Astrocyte (in vitro differentiated cells and primary cell): ENCODE measurements around the gene PUM2. TPM values are rescaled to one million over a fixed set of nuclear protein-coding genes. Genes with fewer than 3 reads are reported as not detected.

Experiments used
- DNase-seq: peaks from one replicate; pipeline ENCODE4 v3.0.0-alpha.2; 2010; ENCODE audit warnings: low read depth
- FAIRE-seq: peaks from 2 replicates; lab custom pipeline; 2011; peaks lifted over from hg19 to GRCh38; lab: Jason Lieb, UNC
- H2AFZ ChIP-seq: 2 replicates; pipeline ENCODE4 v1.6.0; 2012; ENCODE audit warnings: low read depth, low read length, inconsistent platforms
- H3K27ac ChIP-seq: 2 replicates; pipeline ENCODE4 v1.5.1; 2011; ENCODE audit warnings: low read depth, low read length, inconsistent platforms
- H3K27me3 ChIP-seq: 2 replicates; pipeline ENCODE4 v1.6.0; 2011; ENCODE audit warnings: low read length, inconsistent platforms; ENCODE audit not compliant: insufficient read depth
- H3K36me3 ChIP-seq: 2 replicates; pipeline ENCODE4 v1.5.1; 2011; ENCODE audit warnings: low read length, inconsistent platforms; ENCODE audit not compliant: insufficient read depth
- H3K4me1 ChIP-seq: 2 replicates; pipeline ENCODE4 v1.5.1; 2011; ENCODE audit warnings: low read length, inconsistent platforms; ENCODE audit not compliant: insufficient read depth
- H3K4me2 ChIP-seq: 2 replicates; pipeline ENCODE4 v1.6.0; 2012; ENCODE audit warnings: low read length, inconsistent platforms
- H3K4me3 ChIP-seq: 2 replicates; pipeline ENCODE4 v1.5.1; 2011; ENCODE audit warnings: low read depth, mild to moderate bottlenecking, low read length, inconsistent platforms; ENCODE audit not compliant: insufficient read depth
- H3K79me2 ChIP-seq: 2 replicates; pipeline ENCODE4 v1.6.0; 2012; ENCODE audit warnings: mild to moderate bottlenecking, low read length, inconsistent platforms; ENCODE audit not compliant: insufficient read depth
- H3K9ac ChIP-seq: 2 replicates; pipeline ENCODE4 v1.6.0; 2012; ENCODE audit warnings: mild to moderate bottlenecking, low read length, inconsistent platforms
- H3K9me3 ChIP-seq: 2 replicates; pipeline ENCODE4 v1.5.1; 2012; ENCODE audit warnings: low read depth, mild to moderate bottlenecking, low read length, inconsistent platforms; ENCODE audit not compliant: insufficient read depth
- H4K20me1 ChIP-seq: 2 replicates; pipeline ENCODE4 v1.6.0; 2012; ENCODE audit warnings: low read length, inconsistent platforms; ENCODE audit not compliant: insufficient read depth
- H3K27ac Mint-ChIP-seq: one replicate; pipeline ENCODE4 v1.8.0; 2021; ENCODE audit warnings: mild to moderate bottlenecking, mixed read lengths; ENCODE audit not compliant: unreplicated experiment
- H3K27me3 Mint-ChIP-seq: one replicate; pipeline ENCODE4 v1.8.0; 2021; ENCODE audit warnings: low read depth, mixed read lengths; ENCODE audit not compliant: unreplicated experiment
- H3K36me3 Mint-ChIP-seq: one replicate; pipeline ENCODE4 v1.8.0; 2021; ENCODE audit warnings: low read depth, mixed read lengths; ENCODE audit not compliant: unreplicated experiment
- H3K4me1 Mint-ChIP-seq: one replicate; pipeline ENCODE4 v1.8.0; 2021; ENCODE audit warnings: low read depth, mixed read lengths; ENCODE audit not compliant: unreplicated experiment
- H3K4me3 Mint-ChIP-seq: one replicate; pipeline ENCODE4 v1.8.0; 2021; ENCODE audit warnings: mild to moderate bottlenecking, moderate library complexity, mixed read lengths; ENCODE audit not compliant: unreplicated experiment
- H3K9me3 Mint-ChIP-seq: one replicate; pipeline ENCODE4 v1.8.0; 2021; ENCODE audit warnings: mild to moderate bottlenecking, mixed read lengths; ENCODE audit not compliant: unreplicated experiment
- EZH2 ChIP-seq: IDR thresholded peaks from 2 replicates; pipeline ENCODE4 v1.6.1; 2012; ENCODE audit warnings: mild to moderate bottlenecking, low read length, inconsistent platforms; ENCODE audit not compliant: insufficient read depth
- total RNA-seq: library from RNA; stranded (reverse); gene quantifications from 2 replicates; pipeline ENCODE4 v1.2.1, GENCODE V29; 2021
- TF ChIP-seq, protein P1 (sequence below): IDR thresholded peaks from 2 replicates; pipeline ENCODE4 v1.5.1; 2011; ENCODE audit warnings: low read depth, mild to moderate bottlenecking, inconsistent platforms, low read length, moderate library complexity; ENCODE audit not compliant: insufficient read depth

PUM2 gene
- total RNA-seq, 1 donor from 2014 or later, result 69.4 TPM

DNA sequence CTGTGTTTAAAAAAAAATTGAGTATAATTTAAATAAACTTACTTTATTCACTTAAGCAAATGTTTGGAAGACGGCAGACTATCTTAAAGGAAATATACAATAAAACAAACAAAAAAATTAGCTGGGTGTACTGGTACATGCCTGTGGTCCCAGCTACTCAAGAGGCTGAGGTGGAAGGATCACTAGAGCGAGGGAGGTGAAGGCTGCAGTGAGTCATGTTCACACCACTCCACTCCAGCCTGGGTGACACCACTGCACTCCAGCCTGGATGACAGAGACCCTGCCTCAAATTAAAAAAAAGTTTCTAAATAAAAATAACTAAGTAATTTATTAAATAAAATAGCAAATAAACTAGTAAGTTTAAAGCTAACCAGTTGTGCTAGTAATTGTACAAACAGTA lies 7.5 kb downstream of the PUM2 start:
- Mint-ChIP-seq H3K4me1 (peaks cover 20% of the 10 kb centered on the region), H3K9me3 (no peaks in the 10 kb centered on the region), H3K4me3 (no peak overlapping the region), H3K36me3 (peaks cover 2% of the 10 kb centered on the region), H3K27ac (no peak overlapping the region), H3K27me3 (no peaks in the 10 kb centered on the region)
- H3K4me2 ChIP-seq, result no peak overlapping the region
- peak; percentile 29 for DNase-seq
- H3K27ac ChIP-seq, result no peak overlapping the region
- no peak overlapping the region for H3K4me3 ChIP-seq
- H3K4me1 ChIP-seq, result no peaks in the 10 kb centered on the region
- H3K9me3 ChIP-seq, result no peaks in the 10 kb centered on the region
- no peak overlapping the region for H3K9ac ChIP-seq
- H4K20me1 ChIP-seq, result peaks cover 97% of the 10 kb centered on the region
- H3K36me3 ChIP-seq, result no peaks in the 10 kb centered on the region
- FAIRE-seq, result no peak
- no peak for TF ChIP-seq EZH2
- TF ChIP-seq, protein P1, sequence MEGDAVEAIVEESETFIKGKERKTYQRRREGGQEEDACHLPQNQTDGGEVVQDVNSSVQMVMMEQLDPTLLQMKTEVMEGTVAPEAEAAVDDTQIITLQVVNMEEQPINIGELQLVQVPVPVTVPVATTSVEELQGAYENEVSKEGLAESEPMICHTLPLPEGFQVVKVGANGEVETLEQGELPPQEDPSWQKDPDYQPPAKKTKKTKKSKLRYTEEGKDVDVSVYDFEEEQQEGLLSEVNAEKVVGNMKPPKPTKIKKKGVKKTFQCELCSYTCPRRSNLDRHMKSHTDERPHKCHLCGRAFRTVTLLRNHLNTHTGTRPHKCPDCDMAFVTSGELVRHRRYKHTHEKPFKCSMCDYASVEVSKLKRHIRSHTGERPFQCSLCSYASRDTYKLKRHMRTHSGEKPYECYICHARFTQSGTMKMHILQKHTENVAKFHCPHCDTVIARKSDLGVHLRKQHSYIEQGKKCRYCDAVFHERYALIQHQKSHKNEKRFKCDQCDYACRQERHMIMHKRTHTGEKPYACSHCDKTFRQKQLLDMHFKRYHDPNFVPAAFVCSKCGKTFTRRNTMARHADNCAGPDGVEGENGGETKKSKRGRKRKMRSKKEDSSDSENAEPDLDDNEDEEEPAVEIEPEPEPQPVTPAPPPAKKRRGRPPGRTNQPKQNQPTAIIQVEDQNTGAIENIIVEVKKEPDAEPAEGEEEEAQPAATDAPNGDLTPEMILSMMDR, result no peak
- no peak overlapping the region for H2AFZ ChIP-seq
- peaks cover 100% of the 10 kb centered on the region for H3K79me2 ChIP-seq
- H3K27me3 ChIP-seq, result no peaks in the 10 kb centered on the region

DNA sequence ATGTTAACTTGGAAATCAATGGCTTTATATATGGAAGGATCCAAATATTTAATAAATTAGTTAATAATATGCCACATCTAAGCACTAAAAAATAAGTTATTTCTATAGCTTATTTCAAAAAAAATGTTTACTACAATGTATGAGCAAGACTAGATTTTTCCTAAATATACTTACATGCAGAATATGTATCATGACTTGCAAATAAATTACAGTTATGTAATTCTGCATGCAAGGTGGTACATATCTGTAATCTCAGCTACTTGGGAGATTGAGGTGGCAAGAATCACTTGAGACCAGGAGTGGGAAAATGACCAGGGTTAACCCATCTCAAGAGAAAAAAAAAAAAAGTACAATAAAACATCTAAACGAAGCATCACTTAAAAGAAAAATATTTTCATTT lies 11.6 kb downstream of the PUM2 start:
- H3K9me3 ChIP-seq, result no peaks in the 10 kb centered on the region
- DNase-seq, result no peak
- no peaks in the 10 kb centered on the region for H3K36me3 Mint-ChIP-seq
- no peak overlapping the region for H3K4me2 ChIP-seq
- H3K27ac ChIP-seq, result no peak overlapping the region
- no peaks in the 10 kb centered on the region for H3K27me3 ChIP-seq
- no peaks in the 10 kb centered on the region for H3K4me1 ChIP-seq
- no peaks in the 10 kb centered on the region for H3K9me3 Mint-ChIP-seq
- peaks cover 14% of the 10 kb centered on the region for H3K4me1 Mint-ChIP-seq
- H2AFZ ChIP-seq, result no peak overlapping the region
- H3K36me3 ChIP-seq, result no peaks in the 10 kb centered on the region
- no peaks in the 10 kb centered on the region for H3K27me3 Mint-ChIP-seq
- H3K4me3 ChIP-seq, result no peak overlapping the region
- peaks cover 96% of the 10 kb centered on the region for H4K20me1 ChIP-seq
- TF ChIP-seq, protein P1, result no peak
- no peak for TF ChIP-seq EZH2
- H3K4me3 Mint-ChIP-seq, result no peak overlapping the region
- H3K79me2 ChIP-seq, result peaks cover 100% of the 10 kb centered on the region
- no peak overlapping the region for H3K27ac Mint-ChIP-seq
- H3K9ac ChIP-seq, result no peak overlapping the region
- no peak for FAIRE-seq

DNA sequence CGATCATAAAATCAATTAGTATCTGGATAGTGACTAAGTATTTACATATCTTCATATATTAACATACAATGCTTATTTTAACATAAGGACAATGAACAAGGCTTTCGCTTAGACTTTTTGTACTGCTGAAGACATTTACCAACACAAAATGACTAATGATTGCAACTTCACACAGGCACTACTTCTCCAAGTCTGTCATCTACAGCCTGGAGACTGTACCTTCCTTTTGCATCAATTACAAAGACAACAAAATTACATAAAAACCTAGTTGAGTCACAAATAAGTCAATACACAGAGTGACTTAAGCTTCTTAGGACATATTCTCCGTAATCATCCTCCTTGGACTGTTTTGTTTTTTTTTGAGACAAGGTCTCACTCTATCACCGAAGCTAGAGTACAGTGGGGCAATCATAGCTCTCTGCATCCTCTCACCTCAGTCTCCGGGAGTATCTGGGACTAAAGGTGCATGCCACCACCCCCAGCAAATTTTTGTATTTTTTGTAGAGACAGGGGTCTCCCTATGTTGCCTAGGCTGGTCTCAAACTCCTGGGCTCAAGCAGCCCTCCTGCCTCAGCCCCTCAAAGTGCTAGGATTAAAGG lies 15.9 kb downstream of the PUM2 start:
- no peak overlapping the region for H3K4me3 ChIP-seq
- no peak for FAIRE-seq
- H3K4me2 ChIP-seq, result no peak overlapping the region

More for the DNA sequence above, 15.9 kb downstream of the PUM2 start:
- Histone ChIP-seq H3K27ac (no peak overlapping the region), H3K27me3 (no peaks in the 10 kb centered on the region), H2AFZ (no peak overlapping the region), H4K20me1 (peaks cover 95% of the 10 kb centered on the region), H3K4me1 (no peaks in the 10 kb centered on the region), H3K79me2 (peaks cover 100% of the 10 kb centered on the region), H3K36me3 (no peaks in the 10 kb centered on the region), H3K9me3 (no peaks in the 10 kb centered on the region), H3K9ac (no peak overlapping the region)
- H3K4me1 Mint-ChIP-seq, result peaks cover 20% of the 10 kb centered on the region
- no peak for TF ChIP-seq EZH2
- TF ChIP-seq, protein P1, result no peak
- H3K36me3 Mint-ChIP-seq, result no peaks in the 10 kb centered on the region
- no peaks in the 10 kb centered on the region for H3K27me3 Mint-ChIP-seq
- no peak for DNase-seq
- H3K4me3 Mint-ChIP-seq, result no peak overlapping the region
- no peaks in the 10 kb centered on the region for H3K9me3 Mint-ChIP-seq
- H3K27ac Mint-ChIP-seq, result no peak overlapping the region
